GM12872 (cell line): ENCODE results near the gene PDE3A.

Experiments used
- CTCF ChIP-seq: IDR thresholded peaks from 3 replicates; pipeline ENCODE4 v1.5.1; 2011; ENCODE audit warnings: low read depth, mild to moderate bottlenecking, low read length, moderate library complexity; ENCODE audit not compliant: insufficient read depth

PDE3A gene

GRCh38 chr12:20450591-20451180 is 82.3 kb downstream of the PDE3A start:
- TF ChIP-seq CTCF = no peak

DNA sequence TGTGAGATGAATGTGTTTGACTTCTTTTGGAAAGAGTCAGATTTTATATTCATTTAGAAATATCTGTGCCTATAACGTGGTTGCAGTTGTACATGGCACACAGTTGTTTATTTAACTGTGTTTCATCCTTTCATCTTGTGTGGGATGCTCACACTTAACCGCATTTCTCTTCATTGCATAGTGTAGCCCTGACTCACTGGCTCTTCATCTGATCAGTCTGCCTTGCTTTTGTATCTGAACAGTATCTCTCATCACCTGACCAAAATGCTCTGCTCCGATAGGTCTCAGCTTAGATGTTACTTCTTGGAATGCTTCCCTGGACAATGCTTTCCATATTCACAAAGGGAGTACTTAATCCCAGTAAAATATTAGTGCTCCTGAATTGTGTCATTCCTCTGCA is 83.4 kb downstream of the PDE3A start:
- no peak for TF ChIP-seq CTCF

- TF ChIP-seq CTCF = no peak
Observed at GRCh38 chr12:20452496-20453010, 84.2 kb downstream of the PDE3A start.

GRCh38 chr12:20453756-20454310 is 85.5 kb downstream of the PDE3A start:
- no peak for TF ChIP-seq CTCF

GRCh38 chr12:20455001-20455706 is 86.8 kb downstream of the PDE3A start:
- no peak for TF ChIP-seq CTCF

GRCh38 chr12:20457582-20457981 is 89.2 kb downstream of the PDE3A start:
- TF ChIP-seq CTCF = no peak

- TF ChIP-seq CTCF = no peak
Observed at GRCh38 chr12:20458011-20458410, 89.7 kb downstream of the PDE3A start.
